Stimulated activated CD4-positive, alpha-beta T cell treated with anti-CD3 and anti-CD28 coated beads, Interleukin-12 subunit alpha, Interleukin-12 subunit beta, amount 100 ng/mL, for 48 hours (primary cell): ENCODE data around the gene VPS13D.
"Not testable (repeated sequence)": the region's sequence is repeated elsewhere in the genome, so short reads cannot be mapped to it uniquely, and the experiment has no call there.

Experiments used
- DNase-seq, 3 donors: peaks; one replicate each; pipeline ENCODE4 v3.0.0-alpha.2; 2020; ENCODE audit warnings: low read depth in 2 of 3, low spot score in 1 of 3

Gene VPS13D

GRCh38 chr1:12530462-12531178 lies 300.8 kb downstream of the VPS13D start:
- DNase-seq = no peak

GRCh38 chr1:12531179-12531499 lies 301.3 kb downstream of the VPS13D start:
- no peak for DNase-seq

- DNase-seq = no peak
Measured at GRCh38 chr1:12532405-12533315, 302.8 kb downstream of the VPS13D start.

- no peak for DNase-seq
Measured at GRCh38 chr1:12536023-12536639, 306.3 kb downstream of the VPS13D start.

DNA sequence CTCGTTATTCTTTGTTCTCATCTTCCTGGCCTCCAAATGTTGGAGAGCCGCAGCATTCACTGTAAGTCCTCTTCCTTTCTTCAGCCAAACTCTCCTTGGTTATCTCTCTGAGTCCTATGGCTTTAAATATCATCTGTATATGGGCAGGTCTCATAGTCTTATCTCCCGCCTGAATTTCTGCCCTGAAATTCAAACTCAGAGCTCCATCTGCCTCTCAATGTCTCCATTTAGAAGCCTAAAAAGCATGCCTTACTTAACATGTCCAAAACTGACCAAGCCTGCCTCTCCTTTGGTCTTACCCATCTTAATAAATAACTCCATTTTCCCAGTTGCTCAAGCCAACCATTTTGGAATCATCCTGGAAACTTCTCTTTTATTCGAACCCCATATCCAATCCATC lies 307.5 kb downstream of the VPS13D start:
- no peak for DNase-seq

GRCh38 chr1:12537906-12538461 lies 308.2 kb downstream of the VPS13D start:
- DNase-seq = no peak

- not testable (repeated sequence) for DNase-seq
Measured at GRCh38 chr1:12538536-12538935, 308.7 kb downstream of the VPS13D start.

DNA sequence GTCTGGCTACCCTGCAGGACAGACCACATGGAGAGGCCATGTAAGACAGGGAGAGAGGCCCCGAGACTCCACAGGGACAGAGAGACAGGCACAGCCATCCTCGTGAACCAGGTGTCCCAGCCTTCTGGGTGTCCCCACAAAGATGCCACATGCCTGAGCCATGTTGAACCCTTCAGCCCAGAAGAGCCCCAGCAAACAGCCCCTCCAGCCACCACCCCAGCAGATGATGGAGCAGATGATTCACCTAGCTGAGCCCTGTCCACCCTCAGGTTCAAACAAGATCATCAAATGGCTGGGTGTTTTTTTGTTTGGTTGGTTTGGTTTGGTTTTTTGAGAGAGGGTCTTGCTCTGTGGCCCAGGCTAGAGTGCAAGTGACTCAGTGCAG lies 309.5 kb downstream of the VPS13D start:
- no peak for DNase-seq

DNA sequence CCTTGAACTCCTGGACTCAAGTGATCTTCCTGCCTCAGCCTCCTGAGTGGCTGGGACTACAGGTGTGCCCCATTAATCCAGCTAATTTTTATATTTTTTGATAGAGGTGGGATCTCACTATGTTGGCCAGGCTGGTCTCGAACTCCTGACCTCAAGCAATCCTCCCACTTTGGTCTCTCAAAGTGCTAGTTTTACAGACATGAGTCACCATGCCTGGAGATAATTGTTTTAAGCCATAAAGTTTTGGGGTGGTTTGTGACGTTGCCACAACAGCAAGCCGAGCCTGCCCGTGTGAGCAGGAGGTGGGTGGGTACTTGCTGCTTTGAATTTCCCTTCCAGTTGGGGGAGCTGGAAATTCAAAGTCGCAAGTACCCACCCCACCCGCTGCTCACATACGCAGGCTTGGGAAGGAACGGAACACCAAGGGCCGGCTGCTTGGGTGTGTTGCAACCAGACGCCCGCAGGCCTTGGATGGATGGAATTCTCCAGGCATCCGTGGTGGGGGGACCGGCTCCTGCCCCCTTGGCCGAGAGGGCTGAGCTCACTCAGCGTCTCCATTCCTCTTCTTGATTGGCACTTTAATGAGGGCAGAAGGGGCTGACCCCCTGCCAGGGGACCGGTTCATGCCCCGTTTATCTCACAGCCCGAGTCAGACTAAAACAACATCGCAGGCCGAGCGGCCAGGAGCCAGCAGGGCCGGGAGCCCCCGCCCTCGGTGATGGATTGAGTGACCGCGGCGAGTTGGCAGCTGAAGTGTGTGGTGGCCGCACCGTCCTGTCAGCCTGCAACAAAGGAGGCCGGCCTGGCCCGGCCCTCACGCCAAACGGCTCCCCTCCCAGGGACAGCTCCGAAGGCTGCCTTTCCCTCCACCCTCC lies 310.1 kb downstream of the VPS13D start:
- DNase-seq = no peak

GRCh38 chr1:12540580-12541273 lies 310.9 kb downstream of the VPS13D start:
- DNase-seq = no peak

DNA sequence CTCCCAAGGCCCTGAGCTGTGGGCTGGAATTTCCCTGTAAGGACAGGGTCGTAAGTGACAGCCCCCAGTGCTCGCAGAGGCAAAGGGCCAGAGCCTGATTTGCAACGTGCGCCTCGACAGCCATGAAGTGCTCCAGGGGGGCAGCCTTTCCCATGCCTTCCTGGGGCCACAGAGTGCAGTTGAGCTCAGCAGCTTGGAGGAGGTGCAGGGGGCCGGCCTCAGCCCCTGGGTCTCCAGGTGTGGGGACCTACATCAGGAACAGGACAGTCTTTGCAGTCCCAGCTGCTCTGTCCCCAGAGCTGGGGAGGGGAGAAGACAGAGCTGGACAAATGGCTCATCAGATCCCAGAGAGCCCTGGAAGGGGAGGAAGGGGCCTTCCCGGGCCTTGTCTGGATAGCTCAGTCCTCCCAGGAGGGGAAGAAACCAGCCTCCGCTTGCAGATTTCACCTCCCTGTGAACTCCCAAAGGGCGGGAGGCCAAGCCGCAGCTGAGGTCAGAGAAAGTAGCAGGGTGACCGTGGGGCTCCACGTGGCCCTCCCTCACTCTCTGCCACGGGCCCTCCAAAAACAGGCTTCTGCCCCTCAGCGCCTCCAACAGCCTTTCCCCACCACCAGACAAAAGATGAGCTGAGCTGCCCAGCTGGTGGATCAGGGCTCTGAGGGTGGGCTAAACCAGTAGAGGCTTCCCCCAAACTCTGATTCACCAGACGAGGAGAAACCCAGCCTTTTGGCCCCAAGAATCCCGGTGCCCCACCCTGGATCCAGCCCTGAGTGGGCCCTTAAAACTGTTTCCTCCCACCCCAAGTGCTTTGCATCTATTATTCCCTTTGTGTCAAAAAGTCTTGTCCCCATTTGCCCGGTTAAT lies 311.7 kb downstream of the VPS13D start:
- DNase-seq = no peak

- DNase-seq = no peak
Measured at GRCh38 chr1:12542138-12542465, 312.3 kb downstream of the VPS13D start.

DNA sequence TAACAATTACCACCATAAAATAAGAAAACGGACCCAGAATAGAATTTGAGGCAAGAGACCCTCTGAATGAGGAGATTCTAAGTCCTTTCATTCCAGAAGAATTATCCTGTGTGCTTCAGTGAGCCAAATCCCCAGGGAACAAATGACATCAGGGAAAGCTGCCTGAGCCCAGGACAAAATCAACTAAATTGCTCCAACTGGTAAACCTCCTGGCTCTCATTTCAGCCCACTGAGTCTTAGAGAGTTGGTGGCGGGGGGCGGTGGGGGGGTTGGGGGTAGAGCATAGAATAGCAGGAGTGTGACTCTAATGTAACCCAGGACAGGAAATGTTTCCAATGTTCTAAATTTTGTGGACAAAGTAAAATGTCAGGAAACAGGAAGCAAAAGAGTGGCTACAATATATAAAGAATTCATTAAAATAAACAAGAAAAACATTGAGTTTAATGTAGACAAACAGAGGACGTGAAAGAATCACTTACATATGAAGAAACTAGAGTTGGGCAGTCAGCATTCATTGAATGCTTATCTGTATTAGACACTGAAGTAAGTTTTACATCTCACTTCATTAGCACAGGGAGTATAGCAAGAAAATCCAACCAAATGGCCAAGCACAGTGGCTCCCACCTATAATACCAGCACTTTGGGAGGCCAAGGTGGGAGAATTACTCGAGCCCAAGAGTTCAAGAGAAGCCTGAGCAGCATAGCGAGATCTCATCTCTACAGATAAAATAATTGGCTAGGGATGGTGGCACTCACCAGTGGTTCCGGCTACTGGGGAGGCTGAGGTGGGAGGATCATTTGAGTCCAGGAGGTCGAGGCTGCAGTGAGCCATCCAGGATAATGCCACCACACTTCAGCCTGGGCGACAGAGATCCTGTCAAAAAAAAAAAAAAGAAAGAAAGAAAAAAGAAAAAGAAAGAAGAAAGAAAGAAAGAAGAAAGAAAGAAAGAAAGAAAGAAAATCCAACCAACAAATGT lies 313.1 kb downstream of the VPS13D start:
- no peak for DNase-seq

- no peak for DNase-seq
Measured at GRCh38 chr1:12543740-12544154, 313.9 kb downstream of the VPS13D start.

GRCh38 chr1:12544357-12544756 lies 314.5 kb downstream of the VPS13D start:
- DNase-seq = no peak

- no peak for DNase-seq
Measured at GRCh38 chr1:12544992-12545391, 315.2 kb downstream of the VPS13D start.

- DNase-seq = no peak
Measured at GRCh38 chr1:12546771-12547585, 317.1 kb downstream of the VPS13D start.
